ENCODE measurements around the gene PXT1. TPM values are rescaled to one million over a fixed set of nuclear protein-coding genes. Genes with fewer than 3 reads are reported as not detected.

Gene PXT1
- total RNA-seq, 4 donors from 2014 or later = not detected

DNA sequence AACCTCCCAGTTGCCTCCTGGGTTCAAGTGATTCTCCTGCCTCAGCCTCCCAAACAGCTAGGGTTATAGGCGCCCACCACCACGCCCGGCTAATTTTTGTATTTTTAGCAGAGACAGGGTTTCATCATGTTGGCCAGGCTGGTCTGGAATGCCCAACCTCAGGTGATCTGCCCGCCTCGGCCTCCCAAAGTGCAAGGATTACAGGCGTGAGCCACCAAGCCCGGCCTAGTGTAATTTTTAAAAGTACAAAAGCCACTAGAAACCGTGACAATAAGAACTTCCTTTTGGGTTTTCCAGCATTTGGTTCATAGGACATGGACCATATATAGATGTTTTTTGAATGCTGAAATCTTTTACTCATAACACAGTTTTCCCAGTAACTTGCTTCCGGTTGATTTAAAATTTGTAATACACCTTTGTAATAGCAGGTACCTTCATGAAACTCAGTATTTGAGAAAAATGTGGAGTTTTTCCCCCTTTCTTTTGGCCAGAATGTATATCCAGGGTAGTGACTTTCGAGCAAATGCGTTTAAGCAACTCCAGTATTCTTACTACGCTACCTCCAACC lies 467 bp downstream of the PXT1 start:
- no peak for DNase-seq
- H3K27me3 ChIP-seq = no peaks in the 10 kb centered on the region
- H3K9me3 ChIP-seq = no peaks in the 10 kb centered on the region
- peaks cover 0 to 34% (median 6%) of the 10 kb centered on the region in 4 donors for H3K4me1 ChIP-seq
- no peaks in the 10 kb centered on the region for H3K36me3 ChIP-seq
- peak overlapping the region; percentile 94 to 99 (median 98) for H3K4me3 ChIP-seq
- no peak for TF ChIP-seq CTCF (IDR thresholded peaks at IDR 0.05)
- no peak for TF ChIP-seq POLR2A (IDR thresholded peaks at IDR 0.05)
- H3K27ac ChIP-seq = peak overlapping the region; percentile 97 to 99 (median 98)

GRCh38 chr6:36441307-36441894 lies 1.3 kb downstream of the PXT1 start:
- no peaks in the 10 kb centered on the region for H3K27me3 ChIP-seq
- H3K4me1 ChIP-seq = peaks cover 0 to 34% (median 6%) of the 10 kb centered on the region in 4 donors
- DNase-seq = peak; percentile 86 to 97 (median 89)
- H3K36me3 ChIP-seq = no peaks in the 10 kb centered on the region
- no peaks in the 10 kb centered on the region for H3K9me3 ChIP-seq
- no peak overlapping the region for H3K4me3 ChIP-seq
- peak overlapping the region; percentile 97 to 99 (median 98) for H3K27ac ChIP-seq
- TF ChIP-seq POLR2A (IDR thresholded peaks at IDR 0.05) = peak in 1 of 2 donors; percentile 83
- no peak for TF ChIP-seq CTCF (IDR thresholded peaks at IDR 0.05)

- Histone ChIP-seq H3K36me3 (no peaks in the 10 kb centered on the region), H3K27ac (no peak overlapping the region), H3K27me3 (no peaks in the 10 kb centered on the region), H3K4me1 (peaks cover 0 to 8% (median under 1%) of the 10 kb centered on the region in 4 donors), H3K9me3 (no peaks in the 10 kb centered on the region), H3K4me3 (no peak overlapping the region)
- DNase-seq = no peak
- TF ChIP-seq CTCF (IDR thresholded peaks at IDR 0.05) = no peak
These were observed 6.2 kb downstream of the PXT1 start for GRCh38 chr6:36436466-36436865.

- no peaks in the 10 kb centered on the region for H3K4me1 ChIP-seq
- DNase-seq = no peak
- no peaks in the 10 kb centered on the region for H3K27me3 ChIP-seq
- H3K4me3 ChIP-seq = no peak overlapping the region
- H3K9me3 ChIP-seq = no peaks in the 10 kb centered on the region
- no peak for TF ChIP-seq POLR2A (IDR thresholded peaks at IDR 0.05)
- TF ChIP-seq CTCF (IDR thresholded peaks at IDR 0.05) = no peak
- no peaks in the 10 kb centered on the region for H3K36me3 ChIP-seq
- no peak overlapping the region for H3K27ac ChIP-seq
These were observed 10.4 kb downstream of the PXT1 start for GRCh38 chr6:36432151-36432671.

- H3K36me3 ChIP-seq = no peaks in the 10 kb centered on the region
- no peak for DNase-seq
- H3K4me1 ChIP-seq = no peaks in the 10 kb centered on the region
- H3K4me3 ChIP-seq = no peak overlapping the region
- H3K27me3 ChIP-seq = no peaks in the 10 kb centered on the region
- no peak overlapping the region for H3K27ac ChIP-seq
- no peaks in the 10 kb centered on the region for H3K9me3 ChIP-seq
- no peak for TF ChIP-seq CTCF (IDR thresholded peaks at IDR 0.05)
- TF ChIP-seq POLR2A (IDR thresholded peaks at IDR 0.05) = no peak
These were observed 11.5 kb downstream of the PXT1 start for GRCh38 chr6:36431197-36431596.
